ENCODE data around the gene EYS.

DNA sequence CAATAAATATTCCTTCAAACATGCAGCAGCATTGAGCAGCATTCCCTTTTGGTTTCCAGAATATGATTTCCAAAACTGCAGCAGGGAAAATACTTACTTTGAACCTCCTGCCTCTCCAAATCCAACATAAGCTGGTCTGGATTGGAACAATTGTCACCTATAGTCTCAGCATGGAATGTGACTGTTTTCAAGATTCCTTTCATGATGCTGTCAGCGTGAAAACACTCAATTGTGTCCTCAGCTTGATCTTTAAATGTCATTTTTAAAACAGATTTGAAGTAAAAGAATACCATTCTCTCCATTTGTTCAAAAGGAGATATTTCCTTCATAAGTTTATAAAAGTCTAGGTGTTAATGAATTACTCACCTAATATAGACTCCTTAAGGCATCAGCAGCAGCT is 993.9 kb downstream of the EYS start:
- TF ChIP-seq YY1 (IDR thresholded peaks at IDR 0.05; ENCODE audit: low read depth) (no peak), RCOR1 (IDR thresholded peaks at IDR 0.05; ENCODE audit: low read length) (no peak), POLR2AphosphoS5 (IDR thresholded peaks at IDR 0.05; ENCODE audit: low read depth, low read length) (no peak)

All from SK-N-SH (cell line).